ENCODE measurements around the gene SUPT7L. TPM values are rescaled to one million over a fixed set of nuclear protein-coding genes. Genes with fewer than 3 reads are reported as not detected.
"Not testable (repeated sequence)": the region's sequence is repeated elsewhere in the genome, so short reads cannot be mapped to it uniquely, and the experiment has no call there.

Gene SUPT7L
- polyA plus RNA-seq, 4 donors: 45.4 to 67.7 (median 58.4) TPM

DNA sequence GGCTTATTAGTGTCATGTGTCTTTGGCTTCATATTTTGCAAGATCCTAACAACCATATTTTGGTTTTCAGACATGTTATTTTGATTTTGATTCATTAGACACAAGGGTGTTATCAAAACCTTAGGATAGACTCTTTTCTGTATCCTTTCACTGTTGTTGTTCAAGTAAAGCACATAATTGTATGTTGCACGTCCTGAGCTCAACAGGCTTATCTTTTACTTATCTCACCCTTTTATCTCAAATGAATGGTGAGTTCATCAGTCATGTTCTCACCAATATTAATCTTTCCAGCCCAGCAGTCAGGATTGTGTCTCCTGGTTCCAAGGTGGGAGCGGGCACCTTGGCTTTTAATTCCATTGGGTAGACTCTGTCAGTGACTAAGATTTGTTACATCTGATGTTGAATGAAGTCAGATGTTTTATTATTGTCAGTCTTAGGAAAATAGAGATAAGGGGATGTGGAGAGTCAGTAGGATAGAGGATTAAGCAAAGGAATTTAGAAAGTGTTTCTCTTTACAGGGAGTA, 22.6 kb downstream of the SUPT7L start:
- no peak for DNase-seq (ENCODE audit: low read depth in 4 of 4, low spot score in 3 of 4)

DNA sequence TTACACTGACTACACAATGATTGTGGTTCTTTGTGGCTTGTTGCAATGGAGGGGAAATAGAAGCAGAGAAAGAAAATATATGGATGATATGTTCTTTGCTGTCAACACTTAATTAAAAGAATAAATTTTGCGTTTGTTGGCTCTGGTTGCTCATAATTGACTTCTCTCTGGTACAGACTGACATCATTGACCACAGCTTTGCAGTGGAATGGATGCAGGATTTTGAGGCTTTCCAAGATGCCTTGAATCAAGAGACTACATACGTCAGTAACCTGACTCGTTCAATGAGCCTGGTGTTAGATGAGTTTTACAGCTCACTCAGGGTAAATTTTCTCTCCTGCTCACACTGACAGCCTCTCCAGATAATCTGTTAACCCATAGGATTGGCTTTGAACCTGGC, 24.7 kb downstream of the SUPT7L start:
- DNase-seq (ENCODE audit: low read depth in 4 of 4, low spot score in 3 of 4): no peak

- DNase-seq (ENCODE audit: low read depth in 4 of 4, low spot score in 3 of 4): no peak
Measured at GRCh38 chr2:27638037-27638637, 25.3 kb downstream of the SUPT7L start.

- DNase-seq (ENCODE audit: low read depth in 4 of 4, low spot score in 3 of 4): no peak
Measured at GRCh38 chr2:27636766-27637165, 26.6 kb downstream of the SUPT7L start.

DNA sequence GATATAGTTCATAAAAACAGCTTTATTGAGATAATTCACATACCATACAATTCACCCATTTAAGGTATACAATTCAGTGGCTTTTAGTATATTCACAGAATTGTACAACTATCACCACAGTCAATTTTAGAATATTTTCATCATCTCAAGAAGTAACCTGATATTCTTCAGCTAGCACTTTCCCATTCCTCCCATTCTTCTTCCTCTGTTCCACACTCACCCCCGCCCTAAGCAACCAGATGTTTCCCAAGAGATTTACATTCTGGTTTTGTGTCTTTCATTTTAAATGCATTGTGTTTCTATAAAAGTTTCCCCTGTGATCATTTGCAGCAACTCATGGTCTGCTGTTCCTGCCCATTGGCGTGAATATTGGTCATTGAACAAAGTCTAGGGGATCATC, 29.1 kb downstream of the SUPT7L start:
- DNase-seq (ENCODE audit: low read depth in 4 of 4, low spot score in 3 of 4): no peak

GRCh38 chr2:27630257-27630656, 33.2 kb downstream of the SUPT7L start:
- not testable (repeated sequence) for DNase-seq (ENCODE audit: low read depth in 4 of 4, low spot score in 3 of 4)

GRCh38 chr2:27628767-27629709, 34.4 kb downstream of the SUPT7L start, which contains the start of the genes CCDC121 and GPN1:
CCDC121 (minus strand) TSS chr2:27629012; CDS start chr2:27627799, 1,213 bp downstream.
GPN1 (plus strand) TSS chr2:27629050; CDS start chr2:27629059, 9 bp downstream.
- peak; percentile 54 to 67 (median 64) for DNase-seq (ENCODE audit: low read depth in 4 of 4, low spot score in 3 of 4)

- no peak for DNase-seq (ENCODE audit: low read depth in 4 of 4, low spot score in 3 of 4)
Measured at GRCh38 chr2:27627963-27628766, 35.2 kb downstream of the SUPT7L start.

DNA sequence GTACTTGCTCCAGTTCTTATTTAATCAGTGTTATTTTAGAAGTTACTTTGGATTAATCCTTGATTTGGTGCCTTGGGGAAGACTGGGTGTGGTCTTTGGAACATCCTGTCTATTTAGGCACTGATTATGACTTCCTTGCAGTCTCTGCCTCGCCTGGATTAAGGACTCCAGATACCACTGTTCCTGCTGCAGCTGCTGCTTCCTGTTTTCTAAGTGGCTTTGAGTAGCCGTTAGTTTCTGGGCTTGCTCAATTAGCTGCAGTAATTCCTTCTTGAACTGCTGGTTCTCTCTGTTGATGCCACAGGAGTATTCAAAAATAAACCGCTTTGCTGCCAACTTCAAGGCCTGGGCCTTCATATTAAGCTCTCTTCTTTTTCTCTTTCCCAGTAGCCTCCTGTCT, 36.5 kb downstream of the SUPT7L start:
- not testable (repeated sequence) for DNase-seq (ENCODE audit: low read depth in 4 of 4, low spot score in 3 of 4)

DNA sequence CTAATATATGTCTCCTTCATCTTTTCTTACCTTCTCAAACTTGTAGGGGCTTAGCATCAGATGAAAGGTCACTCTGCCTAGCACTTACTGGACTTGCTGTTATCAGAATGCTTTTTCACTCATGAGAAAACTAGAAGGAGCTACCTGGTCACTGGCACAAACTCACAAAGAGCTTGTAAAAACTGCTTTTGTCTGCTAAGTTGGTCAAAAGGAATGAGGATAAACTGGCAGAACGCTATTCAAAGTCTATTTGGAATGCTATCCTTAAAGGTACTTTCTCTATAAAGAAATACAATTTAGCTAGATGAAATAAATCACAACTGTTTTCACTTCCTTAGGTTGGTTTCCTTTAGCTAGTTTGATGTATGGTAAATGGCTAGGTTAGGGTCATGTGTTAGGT, 37.1 kb downstream of the SUPT7L start:
- not testable (repeated sequence) for DNase-seq (ENCODE audit: low read depth in 4 of 4, low spot score in 3 of 4)

GRCh38 chr2:27624943-27625342, 38.5 kb downstream of the SUPT7L start:
- no peak for DNase-seq (ENCODE audit: low read depth in 4 of 4, low spot score in 3 of 4)

GRCh38 chr2:27622921-27623384, 40.5 kb downstream of the SUPT7L start:
- no peak for DNase-seq (ENCODE audit: low read depth in 4 of 4, low spot score in 3 of 4)

- no peak for DNase-seq (ENCODE audit: low read depth in 4 of 4, low spot score in 3 of 4)
Measured at GRCh38 chr2:27621524-27621923, 41.9 kb downstream of the SUPT7L start.

DNA sequence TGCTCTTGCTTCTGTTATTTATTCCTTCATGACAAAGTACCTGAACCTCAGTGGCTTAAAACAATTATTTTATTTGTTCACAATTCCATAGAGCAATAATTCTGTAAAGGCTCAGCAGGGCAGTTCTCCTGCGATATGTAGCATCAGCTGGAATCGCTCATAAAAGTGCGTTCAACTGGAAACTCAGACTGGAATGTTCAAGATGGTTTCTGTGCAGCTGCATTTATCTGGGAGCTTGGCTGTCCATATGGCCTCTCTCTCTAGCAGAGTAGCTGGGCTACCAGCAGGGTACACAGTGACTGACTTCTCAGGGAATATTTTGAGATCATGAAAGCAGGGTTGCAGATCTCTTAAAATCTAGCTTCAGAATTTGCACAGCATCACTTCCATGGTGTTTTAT, 48.1 kb downstream of the SUPT7L start:
- DNase-seq (ENCODE audit: low read depth in 4 of 4, low spot score in 3 of 4): no peak

- DNase-seq (ENCODE audit: low read depth in 4 of 4, low spot score in 3 of 4): no peak
Measured at GRCh38 chr2:27613985-27614384, 49.4 kb downstream of the SUPT7L start.

DNA sequence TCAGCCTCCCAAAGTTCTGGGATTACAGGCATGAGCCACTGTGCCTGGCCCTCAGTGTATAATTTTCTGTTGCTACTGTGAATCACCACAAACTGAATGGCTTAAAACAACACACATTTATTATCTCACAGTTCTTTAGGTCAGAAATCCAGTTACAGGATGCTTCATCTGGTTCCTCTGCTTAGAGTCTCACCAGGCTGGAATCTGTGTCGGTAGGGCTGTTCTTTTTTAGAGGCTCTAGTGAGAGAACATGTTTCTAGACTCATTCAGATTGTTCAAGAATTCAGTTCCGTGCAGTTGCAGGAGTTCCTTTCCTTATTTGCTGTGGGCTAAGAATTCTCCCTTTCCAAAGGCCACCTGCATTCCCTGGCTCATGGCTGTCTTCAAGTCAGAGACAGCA, 56.8 kb downstream of the SUPT7L start:
- no peak for DNase-seq (ENCODE audit: low read depth in 4 of 4, low spot score in 3 of 4)

Measured in left renal pelvis (tissue), 4 donors.